GM18508 (cell line): ENCODE measurements around the gene PPP2R1A.
"Not testable (repeated sequence)": the region's sequence is repeated elsewhere in the genome, so short reads cannot be mapped to it uniquely, and the experiment has no call there.

Experiments
- ATAC-seq: cut with Tn5 transposase; IDR thresholded peaks from one replicate; pipeline ENCODE4 v1.9.1; 2021; ENCODE audit warnings: moderate number of reproducible peaks; ENCODE audit not compliant: insufficient read depth, unreplicated experiment

The PPP2R1A gene

GRCh38 chr19:52237197-52237596 is 47.3 kb downstream of the PPP2R1A start:
- ATAC-seq = no peak

DNA sequence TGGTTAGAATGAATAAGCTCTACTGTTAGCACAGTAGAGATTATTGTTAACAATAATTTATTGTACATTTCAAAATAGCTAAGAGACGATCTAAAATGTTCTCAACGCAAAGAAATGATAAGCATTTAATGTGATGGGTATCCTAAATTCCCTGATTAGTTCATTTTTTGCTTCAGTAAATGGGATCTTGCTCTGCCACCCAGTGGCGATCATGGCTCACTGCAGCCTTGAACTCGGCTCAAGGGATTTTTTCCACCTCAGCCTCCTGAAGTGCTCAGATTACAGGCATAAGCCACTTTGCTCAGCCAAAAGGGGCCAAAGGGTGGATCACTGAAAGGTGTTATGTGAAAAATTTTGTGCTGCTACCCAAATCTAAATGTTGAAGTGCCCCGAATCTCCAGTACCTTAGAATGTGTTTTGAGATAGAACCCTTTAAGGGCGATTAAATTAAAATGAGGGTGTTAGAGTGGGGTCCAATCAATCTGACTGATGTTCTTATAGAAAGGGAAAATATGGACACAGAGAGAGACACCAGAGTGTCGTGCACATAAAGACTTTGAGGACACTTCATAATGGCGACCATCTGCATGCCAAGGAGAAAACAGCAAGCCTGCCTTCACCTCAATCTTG is 48.0 kb downstream of the PPP2R1A start:
- ATAC-seq = no peak

GRCh38 chr19:52244021-52244420 is 54.2 kb downstream of the PPP2R1A start:
- ATAC-seq = no peak

GRCh38 chr19:52248241-52248640 is 58.4 kb downstream of the PPP2R1A start:
- ATAC-seq = no peak

DNA sequence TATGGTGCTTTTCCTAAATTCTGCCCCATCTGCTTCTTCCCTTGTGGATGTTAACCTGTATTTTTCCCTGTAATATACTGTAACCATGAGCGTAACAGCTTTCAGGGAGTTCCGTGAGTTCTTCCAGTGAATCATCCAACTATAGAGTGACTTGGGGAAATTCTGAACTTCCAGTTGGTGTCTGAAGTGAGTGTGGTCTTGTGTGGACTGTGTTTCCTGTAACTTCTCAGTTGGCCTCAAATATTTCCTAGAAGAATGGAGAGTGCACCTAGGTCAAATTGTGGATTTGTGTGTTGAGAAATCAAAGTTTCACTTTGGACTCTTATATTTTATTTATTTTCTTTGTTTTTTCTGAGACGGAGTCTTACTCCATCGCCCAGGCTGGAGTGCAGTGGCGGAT is 68.6 kb downstream of the PPP2R1A start:
- ATAC-seq = no peak

GRCh38 chr19:52265556-52265955 is 75.7 kb downstream of the PPP2R1A start:
- not testable (repeated sequence) for ATAC-seq

- ATAC-seq = no peak
These were observed 79.7 kb downstream of the PPP2R1A start, which contains the start of gene ZNF766 for GRCh38 chr19:52269338-52270261. Gene ZNF766 (plus strand): TSS chr19:52269587. CDS start chr19:52269614, 27 bp downstream.

DNA sequence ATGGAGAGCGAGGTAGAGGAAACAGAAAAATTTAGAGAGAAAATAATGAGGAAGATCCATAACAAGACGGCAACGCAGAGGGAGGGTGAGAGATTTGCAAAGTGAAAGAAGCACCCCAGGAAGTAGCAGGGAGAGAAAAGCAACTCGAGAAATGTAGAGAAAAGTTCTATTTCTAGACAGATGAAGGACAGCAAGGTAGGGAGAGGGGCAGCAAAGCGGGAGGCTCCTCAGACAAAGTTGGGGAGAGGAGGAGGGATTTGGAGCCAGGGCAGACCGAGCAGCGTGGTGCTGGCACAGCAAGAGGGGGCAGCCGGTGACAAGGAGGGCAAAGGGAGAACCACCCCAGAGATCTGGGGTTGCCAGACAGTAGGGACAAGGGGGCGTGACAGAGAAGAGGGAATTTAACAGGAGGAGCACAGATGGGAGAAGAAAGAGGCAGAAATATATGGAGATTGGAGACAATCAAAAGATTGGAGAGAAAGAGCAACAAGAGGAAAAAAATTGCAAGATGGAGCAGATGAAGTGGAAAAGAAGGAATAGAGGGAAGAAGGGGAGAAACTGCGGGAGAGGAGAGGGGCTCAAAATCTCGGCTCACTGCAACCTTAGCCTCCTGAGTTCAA is 80.5 kb downstream of the PPP2R1A start:
- ATAC-seq = no peak

GRCh38 chr19:52273301-52273700 is 83.4 kb downstream of the PPP2R1A start:
- ATAC-seq = no peak

GRCh38 chr19:52274191-52274590 is 84.3 kb downstream of the PPP2R1A start:
- ATAC-seq = no peak

- no peak for ATAC-seq
These were observed 86.1 kb downstream of the PPP2R1A start for GRCh38 chr19:52275988-52276387.

DNA sequence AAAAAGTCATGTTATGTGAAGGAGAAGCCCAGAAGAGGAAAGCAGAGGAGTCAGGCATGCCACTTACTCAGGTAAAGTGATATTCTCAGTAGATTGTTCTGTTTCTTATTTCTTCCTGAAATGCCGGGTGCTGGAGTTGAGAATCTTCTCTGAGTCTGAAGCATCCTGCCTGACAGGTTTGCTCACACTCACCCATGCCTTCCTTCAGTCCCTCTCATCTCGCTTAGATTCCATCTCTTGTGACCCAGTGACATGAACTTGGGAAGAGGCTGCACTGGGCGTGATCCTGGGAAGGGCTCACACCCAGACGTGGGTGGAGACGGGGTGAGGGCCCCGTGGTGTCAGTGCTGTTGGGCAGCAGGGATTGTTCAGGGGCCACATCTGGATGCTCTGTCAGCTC is 87.6 kb downstream of the PPP2R1A start:
- ATAC-seq = no peak
